ENCODE data around the gene RPL21. TPM values are rescaled to one million over a fixed set of nuclear protein-coding genes. Genes with fewer than 3 reads are reported as not detected.

The RPL21 gene
- total RNA-seq, 3 donors from 2014 or later (not counting 1 experiment from before 2014, with no cell fraction given) = 969 to 1,229 (median 1,130) TPM

GRCh38 chr13:27264648-27265047 is 13.3 kb downstream of the RPL21 start:
- intact Hi-C loops (cut with micrococcal nuclease) = no loop called here
- H3K27ac Mint-ChIP-seq = peak overlapping the region in 1 of 2 donors; percentile 35
- no peak for DNase-seq
- H3K27me3 ChIP-seq (ENCODE audit: control insufficient read depth, insufficient read depth, low read length) = no peaks in the 10 kb centered on the region
- no peak overlapping the region for H3K4me3 Mint-ChIP-seq
- no peaks in the 10 kb centered on the region for H3K9me3 ChIP-seq (ENCODE audit: control insufficient read depth, insufficient read depth, low read length)
- no peaks in the 10 kb centered on the region for H3K36me3 Mint-ChIP-seq
- TF ChIP-seq CTCF (IDR thresholded peaks at IDR 0.05) = no peak
- H3K36me3 ChIP-seq (ENCODE audit: control insufficient read depth, insufficient read depth, low read length) = peaks cover 5% of the 10 kb centered on the region
- H3K9me3 Mint-ChIP-seq = no peaks in the 10 kb centered on the region
- WGBS (ENCODE audit: insufficient coverage) = 87% methylated on average over 1 of the region's 1 CpG
- no peaks in the 10 kb centered on the region for H3K27me3 Mint-ChIP-seq (ENCODE audit: low read depth in 2 of 2)
- no peak overlapping the region for H3K4me3 ChIP-seq (ENCODE audit: low read length)
- ATAC-seq = no peak
- H3K27ac ChIP-seq (ENCODE audit: low read length) = no peak overlapping the region
- H3K4me1 Mint-ChIP-seq = peaks cover 10 to 19% of the 10 kb centered on the region in 2 donors
- H3K4me1 ChIP-seq (ENCODE audit: control insufficient read depth, insufficient read depth, low read length) = no peaks in the 10 kb centered on the region

GRCh38 chr13:27266917-27267316 is 15.6 kb downstream of the RPL21 start:
- intact Hi-C loops (cut with micrococcal nuclease) = no loop called here
- no peak overlapping the region for H3K4me3 Mint-ChIP-seq

GRCh38 chr13:27267596-27267995 is 16.2 kb downstream of the RPL21 start:
- Histone ChIP-seq H3K4me1 (ENCODE audit: control insufficient read depth, insufficient read depth, low read length) (peaks cover 14% of the 10 kb centered on the region), H3K4me3 (ENCODE audit: low read length) (no peak overlapping the region), H3K9me3 (ENCODE audit: control insufficient read depth, insufficient read depth, low read length) (no peaks in the 10 kb centered on the region), H3K27me3 (ENCODE audit: control insufficient read depth, insufficient read depth, low read length) (peaks cover 3% of the 10 kb centered on the region), H3K27ac (ENCODE audit: low read length) (no peak overlapping the region), H3K36me3 (ENCODE audit: control insufficient read depth, insufficient read depth, low read length) (no peaks in the 10 kb centered on the region)
- 43% methylated on average over 2 of the region's 2 CpGs for WGBS (ENCODE audit: insufficient coverage)
- Mint-ChIP-seq H3K9me3 (no peaks in the 10 kb centered on the region), H3K4me3 (no peak overlapping the region), H3K4me1 (peaks cover 14 to 23% of the 10 kb centered on the region in 2 donors), H3K27ac (no peak overlapping the region), H3K27me3 (ENCODE audit: low read depth in 2 of 2) (peaks cover 2 to 6% of the 10 kb centered on the region in 2 donors), H3K36me3 (no peaks in the 10 kb centered on the region)
- ATAC-seq (no peak), DNase-seq (no peak)
- no peak for TF ChIP-seq CTCF (IDR thresholded peaks at IDR 0.05)
- intact Hi-C loops (cut with micrococcal nuclease) = no loop called here

More at GRCh38 chr13:27266917-27267316, 15.6 kb downstream of the RPL21 start:
- peaks cover 0 to 6% of the 10 kb centered on the region in 2 donors for H3K27me3 Mint-ChIP-seq (ENCODE audit: low read depth in 2 of 2)
- TF ChIP-seq CTCF (IDR thresholded peaks at IDR 0.05) = no peak
- peak overlapping the region in 1 of 2 donors; percentile 54 for H3K27ac Mint-ChIP-seq
- peaks cover 14% of the 10 kb centered on the region for H3K4me1 ChIP-seq (ENCODE audit: control insufficient read depth, insufficient read depth, low read length)
- ATAC-seq (no peak), DNase-seq (no peak)
- H3K27me3 ChIP-seq (ENCODE audit: control insufficient read depth, insufficient read depth, low read length) = peaks cover 3% of the 10 kb centered on the region
- H3K9me3 ChIP-seq (ENCODE audit: control insufficient read depth, insufficient read depth, low read length) = no peaks in the 10 kb centered on the region
- no peak overlapping the region for H3K27ac ChIP-seq (ENCODE audit: low read length)
- peaks cover 14 to 24% of the 10 kb centered on the region in 2 donors for H3K4me1 Mint-ChIP-seq
- no peaks in the 10 kb centered on the region for H3K36me3 Mint-ChIP-seq
- no peaks in the 10 kb centered on the region for H3K9me3 Mint-ChIP-seq
- no peaks in the 10 kb centered on the region for H3K36me3 ChIP-seq (ENCODE audit: control insufficient read depth, insufficient read depth, low read length)
- 82% methylated on average over 2 of the region's 2 CpGs for WGBS (ENCODE audit: insufficient coverage)
- no peak overlapping the region for H3K4me3 ChIP-seq (ENCODE audit: low read length)

- no peak for TF ChIP-seq CTCF (IDR thresholded peaks at IDR 0.05)
- no peak overlapping the region for H3K27ac ChIP-seq (ENCODE audit: low read length)
- Mint-ChIP-seq H3K4me1 (peaks cover 14 to 18% of the 10 kb centered on the region in 2 donors), H3K36me3 (no peaks in the 10 kb centered on the region), H3K4me3 (no peak overlapping the region), H3K9me3 (no peaks in the 10 kb centered on the region), H3K27me3 (ENCODE audit: low read depth in 2 of 2) (peaks cover 9 to 12% of the 10 kb centered on the region in 2 donors), H3K27ac (no peak overlapping the region)
- peaks cover 14% of the 10 kb centered on the region for H3K4me1 ChIP-seq (ENCODE audit: control insufficient read depth, insufficient read depth, low read length)
- no peaks in the 10 kb centered on the region for H3K36me3 ChIP-seq (ENCODE audit: control insufficient read depth, insufficient read depth, low read length)
- intact Hi-C loops (cut with micrococcal nuclease) = no loop called here
- 88% methylated on average over 2 of the region's 2 CpGs for WGBS (ENCODE audit: insufficient coverage)
- H3K27me3 ChIP-seq (ENCODE audit: control insufficient read depth, insufficient read depth, low read length) = peaks cover 3% of the 10 kb centered on the region
- no peak for DNase-seq
- no peak for ATAC-seq
- no peaks in the 10 kb centered on the region for H3K9me3 ChIP-seq (ENCODE audit: control insufficient read depth, insufficient read depth, low read length)
- H3K4me3 ChIP-seq (ENCODE audit: low read length) = no peak overlapping the region
Measured at GRCh38 chr13:27269114-27269665, 17.8 kb downstream of the RPL21 start.

All from natural killer cell (primary cell).